Keratinocyte (primary cell): ENCODE data around the gene CALML6.

Experiments
- CTCF ChIP-seq, 3 experiments: IDR thresholded peaks in 1 of 3; conservative IDR thresholded peaks in 1 of 3; optimal IDR thresholded peaks in 1 of 3; 2 replicates in 2 of 3; 3 replicates in 1 of 3; pipeline versions ENCODE3 to v1.5.1; 2011; ENCODE audit warnings: low read length in 3 of 3, mild to moderate bottlenecking in 3 of 3, moderate library complexity in 2 of 3, control low read depth in 1 of 3, inconsistent platforms in 1 of 3; ENCODE audit not compliant: insufficient read depth in 2 of 3; ENCODE audit errors: extremely low read depth in 1 of 3
- EZH2 ChIP-seq: IDR thresholded peaks from one replicate; pipeline ENCODE4 v1.6.1; 2012; ENCODE audit warnings: inconsistent platforms, mild to moderate bottlenecking, low read length, moderate library complexity

- no peak for TF ChIP-seq CTCF (optimal IDR thresholded peaks at IDR 0.05 in 1 of 3, IDR thresholded peaks at IDR 0.05 in 1 of 3, conservative IDR thresholded peaks at IDR 0.05 in 1 of 3; ENCODE audit: extremely low read depth in 1 of 3, insufficient read depth in 2 of 3, low read length in 3 of 3)
- TF ChIP-seq EZH2, result no peak
Measured at GRCh38 chr1:1938276-1938573, 23.2 kb downstream of the CALML6 start.
